NOMO-1 treated with DMSO at 0.1 percent for 48 hours (cell line): ENCODE results near the gene PTGER2.

ENCODE experiments used
- DNase-seq: peaks from one replicate; lab custom pipeline; 2025; ENCODE audit not compliant: unreplicated experiment; lab: John Stamatoyannopoulos, UW

Gene PTGER2

GRCh38 chr14:52313903-52314594, at the start of gene PTGER2:
Gene PTGER2 (plus strand): TSS chr14:52314312. CDS start chr14:52314549, 237 bp downstream.
- DNase-seq: peak; percentile 94

GRCh38 chr14:52265253-52265652, 48.9 kb upstream of the PTGER2 start:
- DNase-seq: peak; percentile 45

- no peak for DNase-seq
Observed at GRCh38 chr14:52266179-52266578, 47.9 kb upstream of the PTGER2 start.

- no peak for DNase-seq
Observed at GRCh38 chr14:52266782-52267181, 47.3 kb upstream of the PTGER2 start.

GRCh38 chr14:52267501-52268278, 46.4 kb upstream of the PTGER2 start, which contains the start of gene PTGDR:
Gene PTGDR (plus strand): TSS chr14:52267698. CDS start chr14:52267815, 117 bp downstream.
- DNase-seq: no peak

- no peak for DNase-seq
Observed at GRCh38 chr14:52268279-52269061, 45.6 kb upstream of the PTGER2 start.

GRCh38 chr14:52269100-52269499, 45.0 kb upstream of the PTGER2 start:
- no peak for DNase-seq

GRCh38 chr14:52269982-52270381, 44.1 kb upstream of the PTGER2 start:
- no peak for DNase-seq

- DNase-seq: no peak
Observed at GRCh38 chr14:52271538-52271937, 42.6 kb upstream of the PTGER2 start.

GRCh38 chr14:52272375-52272774, 41.7 kb upstream of the PTGER2 start:
- peak; percentile 49 for DNase-seq

GRCh38 chr14:52275372-52275771, 38.7 kb upstream of the PTGER2 start:
- no peak for DNase-seq

GRCh38 chr14:52277552-52277951, 36.6 kb upstream of the PTGER2 start:
- no peak for DNase-seq

- DNase-seq: peak; percentile 51
Observed at GRCh38 chr14:52279408-52279807, 34.7 kb upstream of the PTGER2 start.

- no peak for DNase-seq
Observed at GRCh38 chr14:52283099-52283498, 31.0 kb upstream of the PTGER2 start.

- peak; percentile 38 for DNase-seq
Observed at GRCh38 chr14:52286661-52287649, 27.2 kb upstream of the PTGER2 start.

- no peak for DNase-seq
Observed at GRCh38 chr14:52296378-52296777, 17.7 kb upstream of the PTGER2 start.

- no peak for DNase-seq
Observed at GRCh38 chr14:52298795-52299194, 15.3 kb upstream of the PTGER2 start.

GRCh38 chr14:52299692-52300278, 14.3 kb upstream of the PTGER2 start:
- peak; percentile 79 for DNase-seq

GRCh38 chr14:52303236-52303635, 10.9 kb upstream of the PTGER2 start:
- no peak for DNase-seq
